ENCODE measurements around the gene SZRD1.

SZRD1 gene

GRCh38 chr1:16405441-16405840, 38.4 kb downstream of the SZRD1 start:
- no peak overlapping the region for H3K4me3 ChIP-seq (ENCODE audit: low read length)
- no peaks in the 10 kb centered on the region for H3K36me3 ChIP-seq (ENCODE audit: control insufficient read depth, low read length)
- H3K9me3 ChIP-seq (ENCODE audit: control insufficient read depth, insufficient read depth, low read length) = no peaks in the 10 kb centered on the region
- TF ChIP-seq EZH2phosphoT487 (IDR thresholded peaks at IDR 0.05; ENCODE audit: borderline replicate concordance, low read length) = no peak
- TF ChIP-seq CTCF (IDR thresholded peaks at IDR 0.05; ENCODE audit: low read depth, low read length, poor library complexity, severe bottlenecking) = no peak
- no peaks in the 10 kb centered on the region for H3K9me2 ChIP-seq (replicated peaks; ENCODE audit: control insufficient read depth, low read length)
- H3K27ac ChIP-seq (ENCODE audit: low read depth, low read length) = no peak overlapping the region
- no peaks in the 10 kb centered on the region for H3K27me3 ChIP-seq (ENCODE audit: control insufficient read depth, low read length)
- peaks cover 5% of the 10 kb centered on the region; the same call in 1 of the 2 replicates for H3F3A ChIP-seq (ENCODE audit: control insufficient read depth, insufficient read depth)
- H3K79me2 ChIP-seq (ENCODE audit: control insufficient read depth, low read length) = no peaks in the 10 kb centered on the region
- H3K4me2 ChIP-seq (ENCODE audit: low read length) = no peak overlapping the region
- no peaks in the 10 kb centered on the region for H4K20me1 ChIP-seq (ENCODE audit: control insufficient read depth, insufficient read depth, low read depth, low read length)
- peaks cover 11% of the 10 kb centered on the region for H3K4me1 ChIP-seq (ENCODE audit: control insufficient read depth, low read length)

- Histone ChIP-seq H3K27ac (ENCODE audit: low read depth, low read length) (no peak overlapping the region), H3K9me2 (replicated peaks; ENCODE audit: control insufficient read depth, low read length) (no peaks in the 10 kb centered on the region), H3K79me2 (ENCODE audit: control insufficient read depth, low read length) (no peaks in the 10 kb centered on the region), H3F3A (ENCODE audit: control insufficient read depth, insufficient read depth) (no peaks in the 10 kb centered on the region), H3K4me1 (ENCODE audit: control insufficient read depth, low read length) (peaks cover 11% of the 10 kb centered on the region), H3K4me2 (ENCODE audit: low read length) (no peak overlapping the region), H3K36me3 (ENCODE audit: control insufficient read depth, low read length) (no peaks in the 10 kb centered on the region), H3K9me3 (ENCODE audit: control insufficient read depth, insufficient read depth, low read length) (no peaks in the 10 kb centered on the region), H3K4me3 (ENCODE audit: low read length) (no peak overlapping the region), H3K27me3 (ENCODE audit: control insufficient read depth, low read length) (no peaks in the 10 kb centered on the region), H4K20me1 (ENCODE audit: control insufficient read depth, insufficient read depth, low read depth, low read length) (no peaks in the 10 kb centered on the region)
- TF ChIP-seq EZH2phosphoT487 (IDR thresholded peaks at IDR 0.05; ENCODE audit: borderline replicate concordance, low read length) = no peak
- no peak for TF ChIP-seq CTCF (IDR thresholded peaks at IDR 0.05; ENCODE audit: low read depth, low read length, poor library complexity, severe bottlenecking)
These were observed 39.8 kb downstream of the SZRD1 start for GRCh38 chr1:16406868-16407267.

GRCh38 chr1:16409536-16410152, 42.6 kb downstream of the SZRD1 start:
- TF ChIP-seq CTCF (IDR thresholded peaks at IDR 0.05; ENCODE audit: low read depth, low read length, poor library complexity, severe bottlenecking) = no peak

More at GRCh38 chr1:16409536-16410152, 42.6 kb downstream of the SZRD1 start:
- no peaks in the 10 kb centered on the region for H4K20me1 ChIP-seq (ENCODE audit: control insufficient read depth, insufficient read depth, low read depth, low read length)
- no peaks in the 10 kb centered on the region for H3K9me2 ChIP-seq (replicated peaks; ENCODE audit: control insufficient read depth, low read length)
- no peak overlapping the region for H3K4me3 ChIP-seq (ENCODE audit: low read length)
- H3K27ac ChIP-seq (ENCODE audit: low read depth, low read length) = no peak overlapping the region
- H3K4me1 ChIP-seq (ENCODE audit: control insufficient read depth, low read length) = peaks cover 11% of the 10 kb centered on the region
- H3K27me3 ChIP-seq (ENCODE audit: control insufficient read depth, low read length) = no peaks in the 10 kb centered on the region
- H3K36me3 ChIP-seq (ENCODE audit: control insufficient read depth, low read length) = no peaks in the 10 kb centered on the region
- H3K9me3 ChIP-seq (ENCODE audit: control insufficient read depth, insufficient read depth, low read length) = no peaks in the 10 kb centered on the region
- H3F3A ChIP-seq (ENCODE audit: control insufficient read depth, insufficient read depth) = no peaks in the 10 kb centered on the region
- H3K79me2 ChIP-seq (ENCODE audit: control insufficient read depth, low read length) = no peaks in the 10 kb centered on the region
- H3K4me2 ChIP-seq (ENCODE audit: low read length) = no peak overlapping the region
